Hindlimb muscle (tissue), 1 donor: Measurements from ENCODE around the gene ZGPAT. TPM values are rescaled to one million over a fixed set of nuclear protein-coding genes. Genes with fewer than 3 reads are reported as not detected.
A peak's percentile ranks its signal among the peaks of the same experiment; 100 is the strongest.

ENCODE experiments used
- DNase-seq: peaks from one replicate; pipeline ENCODE4 v3.0.0-alpha.2; 2013
- polyA plus RNA-seq: library from polyadenylated mRNA; unstranded; fragments of 120-200 nt; gene quantifications from one replicate; pipeline ENCODE4 v1.2.1, GENCODE V29; 2013; ENCODE audit not compliant: insufficient read length

The ZGPAT gene
- polyA plus RNA-seq, 1 donor, result 17.1 TPM

DNA sequence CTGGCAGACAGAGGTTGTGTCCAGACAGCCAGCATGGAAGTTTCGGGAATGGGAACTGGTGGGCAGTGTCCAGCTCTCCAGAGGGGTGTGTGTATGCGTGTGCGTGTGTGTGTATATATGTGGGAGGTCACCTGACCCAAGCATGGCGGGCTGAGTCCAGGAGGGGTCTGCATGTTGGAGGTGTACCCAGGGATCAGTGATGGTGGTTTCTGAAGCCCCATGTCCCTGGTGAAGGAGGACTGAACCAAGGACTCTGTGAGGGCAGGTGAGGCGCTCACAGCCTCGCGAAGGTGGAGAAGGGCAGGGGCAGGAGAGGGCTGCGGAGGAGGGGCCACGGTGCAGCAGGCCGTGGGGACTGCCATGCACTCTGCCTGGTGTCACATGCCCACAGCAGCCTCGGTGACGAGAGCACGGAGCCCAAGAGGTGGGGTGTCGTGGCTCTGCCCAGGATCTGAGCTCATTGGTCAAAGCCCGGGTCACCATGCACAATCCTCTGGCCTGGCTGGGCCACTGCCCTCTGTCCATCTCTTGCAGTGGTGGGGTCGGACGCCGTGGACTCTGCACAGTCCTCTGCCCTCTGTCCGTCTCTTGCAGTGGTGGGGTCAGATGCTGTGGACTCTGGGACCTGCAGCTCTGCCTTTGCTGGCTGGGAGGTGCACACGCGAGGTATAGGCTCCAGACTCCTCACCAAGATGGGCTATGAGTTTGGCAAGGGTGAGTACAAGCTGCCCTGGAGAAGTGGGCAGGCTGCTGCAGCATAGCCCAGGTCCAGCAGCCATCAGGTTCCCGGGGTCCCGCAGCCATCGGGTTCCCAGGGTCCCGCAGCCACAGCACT is 26.5 kb downstream of the ZGPAT start:
- DNase-seq, result no peak

DNA sequence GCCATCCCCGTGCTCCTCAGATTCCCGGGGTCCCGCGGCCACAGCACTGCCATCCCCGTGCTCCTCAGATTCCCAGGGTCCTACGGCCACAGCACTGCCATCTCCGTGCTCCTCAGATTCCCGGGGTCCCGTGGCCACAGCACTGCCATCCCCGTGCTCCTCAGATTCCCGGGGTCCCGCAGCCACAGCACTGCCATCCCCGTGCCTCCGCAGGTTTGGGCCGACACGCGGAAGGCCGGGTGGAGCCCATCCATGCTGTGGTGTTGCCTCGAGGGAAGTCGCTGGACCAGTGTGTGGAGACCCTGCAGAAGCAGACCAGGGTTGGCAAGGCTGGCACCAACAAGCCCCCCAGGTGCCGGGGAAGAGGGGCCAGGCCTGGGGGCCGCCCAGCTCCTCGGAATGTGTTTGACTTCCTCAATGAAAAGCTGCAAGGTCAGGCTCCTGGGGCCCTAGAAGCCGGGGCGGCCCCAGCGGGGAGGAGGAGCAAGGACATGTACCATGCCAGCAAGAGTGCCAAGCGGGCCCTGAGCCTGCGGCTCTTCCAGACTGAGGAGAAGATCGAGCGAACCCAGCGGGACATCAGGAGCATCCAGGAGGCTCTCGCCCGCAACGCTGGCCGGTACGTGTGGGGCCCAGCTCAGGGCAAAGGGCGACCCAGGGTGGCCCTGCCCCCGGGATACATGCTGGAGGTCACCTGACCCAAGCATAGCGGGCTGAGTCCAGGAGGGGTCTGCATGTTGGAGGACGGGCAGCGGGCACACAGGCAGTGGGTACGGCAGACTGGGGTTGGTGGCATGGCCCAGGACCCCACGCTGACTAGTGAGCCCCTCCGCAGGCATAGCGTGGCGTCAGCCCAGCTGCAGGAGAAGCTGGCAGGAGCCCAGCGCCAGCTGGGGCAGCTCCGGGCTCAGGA is 27.4 kb downstream of the ZGPAT start:
- no peak for DNase-seq

DNA sequence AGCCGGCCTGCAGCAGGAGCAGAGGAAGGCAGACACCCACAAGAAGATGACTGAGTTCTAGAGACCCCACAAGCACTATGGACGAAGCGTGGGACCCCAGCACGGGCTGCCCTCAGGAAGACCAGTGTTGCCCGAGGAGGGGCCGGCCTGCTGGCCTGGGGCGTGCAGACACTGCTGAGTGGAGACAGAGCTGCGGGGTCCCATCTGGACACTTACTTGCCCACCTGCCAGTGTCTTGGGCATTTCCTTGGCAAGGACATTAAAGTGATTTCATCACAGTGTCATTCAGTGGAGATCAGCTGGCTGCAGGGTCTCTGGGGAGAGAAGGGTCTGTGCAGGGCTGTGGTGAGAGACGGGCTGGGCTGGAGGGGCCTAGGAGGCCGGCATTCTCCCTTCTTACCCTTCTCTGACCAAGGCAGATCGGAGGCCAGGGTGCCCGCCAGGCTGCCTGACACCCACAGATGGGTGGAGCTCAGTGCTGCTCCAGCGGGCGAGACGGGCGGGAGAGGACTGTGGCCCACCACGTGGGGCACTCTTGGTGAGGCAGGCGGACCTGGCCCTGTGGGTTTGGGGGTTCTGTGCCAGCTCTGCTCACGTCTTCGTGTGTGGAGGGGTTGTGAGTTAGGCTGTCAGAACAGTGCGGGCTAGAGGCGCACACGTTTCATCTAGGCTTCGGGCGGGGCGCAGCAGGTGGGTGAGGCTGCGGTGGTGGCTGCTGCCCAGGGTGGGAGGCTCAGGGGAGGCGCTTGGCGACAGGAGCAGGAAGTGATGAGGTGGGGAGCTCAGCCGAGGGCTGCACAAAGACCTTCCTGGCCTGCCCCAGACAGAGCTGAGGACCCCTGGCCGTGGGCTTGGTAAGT is 28.2 kb downstream of the ZGPAT start, which contains the start of gene LIME1:
Gene LIME1 (plus strand): TSS at position 806 of the 860 bp plus-strand sequence. CDS start 886 bp downstream, outside the sequence.
- no peak for DNase-seq

DNA sequence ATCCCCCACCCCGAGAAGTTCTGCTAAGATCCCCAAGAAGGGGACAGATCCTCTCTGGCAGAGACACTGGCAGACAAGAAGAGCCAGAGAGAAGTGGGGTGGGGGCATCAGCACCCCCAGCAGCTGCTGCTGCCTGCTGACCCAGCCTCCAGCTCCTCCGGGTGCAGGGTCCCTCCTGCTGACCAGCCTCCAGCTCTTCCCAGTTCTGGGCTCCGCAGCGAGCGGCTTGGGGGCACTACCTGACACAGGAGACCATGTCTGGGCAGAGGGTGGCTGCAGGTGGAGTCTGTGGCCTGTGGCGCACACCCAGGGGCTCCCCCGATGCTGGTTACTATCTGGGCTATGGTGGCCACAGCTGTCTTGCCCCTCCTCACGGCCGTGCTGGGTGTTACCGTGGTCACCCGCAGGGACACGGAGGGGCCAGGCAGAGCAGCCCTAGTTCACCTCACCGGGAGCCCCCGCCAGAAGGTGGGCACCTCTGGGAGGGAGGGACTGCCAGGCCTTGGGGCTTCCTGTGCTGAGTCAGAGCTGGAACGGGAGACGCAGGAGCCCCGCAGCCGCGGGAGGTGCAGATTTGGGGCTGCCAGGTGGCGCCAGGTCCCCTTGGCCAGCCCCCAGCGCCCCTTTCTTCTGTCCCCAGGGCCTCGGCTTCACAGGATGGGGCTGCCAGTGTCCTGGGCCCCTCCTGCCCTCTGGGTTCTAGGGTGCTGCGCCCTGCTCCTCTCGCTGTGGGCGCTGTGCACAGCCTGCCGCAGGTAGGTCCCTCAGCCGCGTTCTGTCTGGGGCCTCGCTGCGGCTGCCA is 29.3 kb downstream of the ZGPAT start:
- no peak for DNase-seq

DNA sequence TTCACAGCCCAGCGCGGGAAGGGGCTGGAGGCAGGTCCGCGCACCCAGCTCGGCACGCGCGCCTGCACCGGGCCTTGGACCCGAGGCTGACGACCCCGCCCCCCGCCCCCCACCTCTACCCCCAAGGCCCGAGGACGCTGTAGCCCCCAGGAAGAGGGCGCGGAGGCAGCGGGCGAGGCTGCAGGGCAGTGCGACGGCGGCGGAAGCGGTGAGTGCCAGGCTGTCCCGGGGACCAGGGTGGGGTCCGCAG is 29.8 kb downstream of the ZGPAT start:
- no peak for DNase-seq

DNA sequence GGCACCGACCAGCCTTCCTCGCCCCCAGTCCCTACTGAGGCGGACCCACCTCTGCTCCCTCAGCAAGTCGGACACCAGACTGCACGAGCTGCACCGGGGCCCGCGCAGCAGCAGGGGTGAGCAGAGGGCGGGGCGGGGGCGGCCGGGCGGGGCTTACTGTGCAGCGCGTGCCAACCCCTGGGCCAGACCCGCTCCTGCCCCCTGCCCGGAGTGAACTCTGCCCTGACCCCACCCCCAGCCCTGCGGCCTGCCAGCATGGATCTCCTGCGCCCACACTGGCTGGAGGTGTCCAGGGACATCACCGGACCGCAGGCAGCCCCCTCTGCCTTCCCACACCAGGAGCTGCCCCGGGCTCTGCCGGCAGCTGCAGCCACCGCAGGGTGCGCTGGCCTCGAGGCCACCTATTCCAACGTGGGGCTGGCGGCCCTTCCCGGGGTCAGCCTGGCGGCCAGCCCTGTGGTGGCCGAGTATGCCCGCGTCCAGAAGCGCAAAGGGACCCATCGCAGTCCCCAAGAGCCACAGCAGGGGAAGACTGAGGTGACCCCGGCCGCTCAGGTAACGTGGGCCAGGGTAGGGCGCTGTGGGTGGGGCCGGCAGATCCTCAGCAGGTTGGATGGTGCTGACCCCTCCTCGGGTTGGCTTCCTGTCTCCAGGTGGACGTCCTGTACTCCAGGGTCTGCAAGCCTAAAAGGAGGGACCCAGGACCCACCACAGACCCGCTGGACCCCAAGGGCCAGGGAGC is 30.3 kb downstream of the ZGPAT start:
- DNase-seq, result no peak

DNA sequence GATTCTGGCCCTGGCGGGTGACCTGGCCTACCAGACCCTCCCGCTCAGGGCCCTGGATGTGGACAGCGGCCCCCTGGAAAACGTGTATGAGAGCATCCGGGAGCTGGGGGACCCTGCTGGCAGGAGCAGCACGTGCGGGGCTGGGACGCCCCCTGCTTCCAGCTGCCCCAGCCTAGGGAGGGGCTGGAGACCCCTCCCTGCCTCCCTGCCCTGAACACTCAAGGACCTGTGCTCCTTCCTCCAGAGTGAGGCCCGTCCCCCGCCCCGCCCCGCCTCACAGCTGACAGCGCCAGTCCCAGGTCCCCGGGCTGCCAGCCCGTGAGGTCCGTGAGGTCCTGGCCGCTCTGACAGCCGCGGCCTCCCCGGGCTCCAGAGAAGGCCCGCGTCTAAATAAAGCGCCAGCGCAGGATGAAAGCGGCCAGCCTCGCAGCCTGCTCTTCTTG is 30.9 kb downstream of the ZGPAT start:
- peak; percentile 65 for DNase-seq

DNA sequence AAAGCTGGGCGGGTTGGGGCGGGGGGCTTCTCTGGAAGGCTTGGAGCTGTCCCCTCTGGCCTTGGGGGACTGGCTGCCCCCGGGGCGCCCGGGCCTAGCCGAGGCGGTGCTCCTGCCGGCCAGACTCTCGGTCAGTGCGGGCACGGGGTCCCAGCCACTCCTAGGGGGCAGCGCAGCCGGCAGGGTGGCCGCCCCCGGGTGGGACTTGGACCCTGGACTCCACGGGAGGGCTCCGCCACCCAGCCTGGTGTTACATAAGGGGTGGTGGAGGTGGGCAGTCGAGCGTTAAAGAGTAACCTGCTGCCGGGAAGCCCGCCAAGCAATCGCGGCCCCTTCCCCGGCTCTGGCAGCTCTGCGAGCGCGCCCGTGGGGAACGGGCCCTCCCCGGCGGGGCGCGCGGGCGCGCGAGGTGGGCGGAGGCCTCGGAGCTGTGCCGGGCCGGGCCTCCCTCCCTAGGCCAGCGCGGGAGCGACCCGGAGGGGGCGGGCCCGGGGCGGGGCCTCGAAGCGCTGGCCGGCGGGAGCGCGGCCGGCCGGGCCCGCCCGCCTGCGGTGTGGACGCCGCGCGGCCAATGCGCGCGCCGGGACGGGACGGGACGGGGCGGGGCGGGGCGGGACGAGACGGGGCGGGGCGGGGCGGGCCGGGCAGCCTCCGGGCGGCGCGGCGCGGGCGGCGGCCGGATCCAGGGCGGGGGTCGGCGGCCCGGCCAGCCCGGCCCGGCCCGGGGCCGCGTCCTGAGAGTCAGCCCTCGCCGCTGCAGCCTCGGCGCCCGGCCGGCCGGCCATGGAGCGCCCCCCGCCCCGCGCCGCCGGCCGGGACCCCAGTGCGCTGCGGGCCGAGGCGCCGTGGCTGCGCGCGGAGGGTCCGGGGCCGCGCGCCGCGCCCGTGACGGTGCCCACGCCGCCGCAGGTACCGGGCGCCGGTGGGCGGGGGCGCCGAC is 31.6 kb downstream of the ZGPAT start, which contains the start of gene SLC2A4RG:
Gene SLC2A4RG (plus strand): TSS at position 647 of the 940 bp plus-strand sequence. CDS start 137 bp downstream, at position 784.
- DNase-seq, result peak; percentile 90

DNA sequence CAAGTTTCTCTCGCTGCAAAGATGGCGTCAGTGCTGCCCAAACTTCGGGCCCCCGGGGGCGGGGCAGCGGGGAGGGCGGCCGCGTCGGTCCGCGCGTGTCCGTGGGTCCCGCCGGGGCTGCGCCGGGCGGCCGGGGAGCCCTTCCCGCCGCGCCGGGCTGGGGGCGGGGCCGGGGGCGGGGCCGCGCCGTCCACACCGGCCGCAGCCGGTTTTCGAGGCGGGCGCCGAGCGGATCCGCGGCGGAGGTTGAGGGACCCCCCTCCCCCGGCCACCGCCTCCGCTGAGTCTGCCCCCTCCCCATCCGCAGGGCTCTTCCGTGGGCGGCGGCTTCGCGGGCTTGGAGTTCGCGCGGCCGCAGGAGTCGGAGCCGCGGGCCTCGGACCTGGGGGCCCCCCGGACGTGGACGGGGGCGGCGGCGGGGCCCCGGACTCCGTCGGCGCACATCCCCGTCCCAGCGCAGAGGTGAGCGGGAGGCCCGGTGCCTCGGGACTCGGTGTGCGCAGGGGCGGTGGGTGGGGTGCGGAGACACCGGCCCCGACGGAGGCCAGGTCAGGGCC is 32.3 kb downstream of the ZGPAT start:
- DNase-seq, result peak; percentile 68

DNA sequence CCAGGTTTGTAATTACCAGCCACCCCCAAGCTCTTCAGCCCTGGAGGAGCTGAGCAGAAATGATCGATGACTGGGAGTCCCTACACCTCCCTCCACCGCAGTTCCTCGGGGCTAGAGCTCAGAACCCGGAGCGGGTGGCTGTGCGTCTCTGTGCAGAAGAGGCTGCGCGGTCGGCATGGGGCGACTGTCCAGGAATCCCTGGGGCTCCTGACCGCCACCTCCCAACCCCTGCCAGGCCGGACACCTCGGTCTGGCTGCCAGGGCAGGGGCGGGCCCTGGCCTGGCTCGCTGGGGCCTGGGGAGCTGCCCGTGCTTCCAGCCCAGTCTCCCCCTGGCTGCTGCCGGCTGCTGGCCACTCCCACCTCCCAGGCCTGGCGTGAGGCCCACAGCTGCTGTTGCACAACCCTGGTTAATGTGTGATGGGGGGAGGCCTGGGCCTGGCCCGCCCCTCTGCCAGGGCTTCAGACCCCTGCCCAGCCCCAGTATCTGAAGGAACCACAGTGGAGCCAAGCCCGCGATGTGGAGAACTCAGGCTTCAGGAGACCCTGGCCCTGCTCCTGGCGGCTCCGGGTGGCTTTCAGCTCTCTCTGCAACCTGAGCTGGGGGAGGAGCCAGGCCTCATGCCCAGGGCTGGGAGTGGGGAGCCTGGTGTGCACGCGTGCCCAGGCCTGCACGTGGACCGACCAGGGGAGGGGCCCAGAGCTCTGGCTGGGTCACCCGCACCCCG is 33.0 kb downstream of the ZGPAT start:
- peak; percentile 95 for DNase-seq

DNA sequence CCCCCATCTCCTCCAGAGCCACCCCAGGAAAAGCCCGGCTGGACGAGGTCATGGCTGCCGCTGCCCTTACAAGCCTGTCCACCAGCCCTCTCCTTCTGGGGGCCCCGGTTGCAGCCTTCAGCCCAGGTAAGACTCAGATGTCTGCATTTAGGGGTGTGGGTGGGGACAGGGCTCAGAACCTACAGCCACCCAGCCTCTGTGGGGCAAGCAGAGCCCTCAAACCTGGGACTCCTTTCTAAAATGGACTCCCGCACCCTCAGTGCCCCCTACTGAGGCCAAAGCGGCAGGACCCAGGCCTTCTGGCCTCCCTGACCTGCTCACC is 33.5 kb downstream of the ZGPAT start:
- no peak for DNase-seq

DNA sequence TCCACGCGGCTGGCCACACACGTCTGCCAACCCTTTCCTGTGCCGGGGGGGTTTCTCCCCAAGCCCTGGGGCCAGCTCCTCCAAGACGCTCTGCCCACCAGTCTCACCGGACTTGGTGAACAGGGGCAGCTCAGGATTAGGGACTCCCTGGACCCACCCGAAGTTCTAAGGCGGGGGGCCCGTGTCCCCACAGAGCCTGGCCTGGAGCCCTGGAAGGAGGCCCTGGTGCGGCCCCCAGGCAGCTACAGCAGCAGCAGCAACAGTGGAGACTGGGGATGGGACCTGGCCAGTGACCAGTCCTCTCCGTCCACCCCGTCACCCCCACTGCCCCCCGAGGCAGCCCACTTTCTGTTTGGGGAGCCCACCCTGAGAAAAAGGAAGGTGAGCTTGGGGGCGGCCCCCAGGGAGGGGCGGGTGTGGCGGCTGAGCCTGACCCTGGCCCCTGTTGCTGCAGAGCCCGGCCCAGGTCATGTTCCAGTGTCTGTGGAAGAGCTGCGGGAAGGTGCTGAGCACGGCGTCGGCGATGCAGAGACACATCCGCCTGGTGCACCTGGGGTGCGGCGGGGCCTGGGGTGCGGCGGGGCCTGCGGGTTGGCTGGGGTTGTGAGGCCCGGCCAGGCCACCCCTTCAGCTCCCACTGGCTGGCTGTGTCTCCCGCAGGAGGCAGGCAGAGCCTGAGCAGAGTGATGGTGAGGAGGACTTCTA is 34.0 kb downstream of the ZGPAT start:
- no peak for DNase-seq

DNA sequence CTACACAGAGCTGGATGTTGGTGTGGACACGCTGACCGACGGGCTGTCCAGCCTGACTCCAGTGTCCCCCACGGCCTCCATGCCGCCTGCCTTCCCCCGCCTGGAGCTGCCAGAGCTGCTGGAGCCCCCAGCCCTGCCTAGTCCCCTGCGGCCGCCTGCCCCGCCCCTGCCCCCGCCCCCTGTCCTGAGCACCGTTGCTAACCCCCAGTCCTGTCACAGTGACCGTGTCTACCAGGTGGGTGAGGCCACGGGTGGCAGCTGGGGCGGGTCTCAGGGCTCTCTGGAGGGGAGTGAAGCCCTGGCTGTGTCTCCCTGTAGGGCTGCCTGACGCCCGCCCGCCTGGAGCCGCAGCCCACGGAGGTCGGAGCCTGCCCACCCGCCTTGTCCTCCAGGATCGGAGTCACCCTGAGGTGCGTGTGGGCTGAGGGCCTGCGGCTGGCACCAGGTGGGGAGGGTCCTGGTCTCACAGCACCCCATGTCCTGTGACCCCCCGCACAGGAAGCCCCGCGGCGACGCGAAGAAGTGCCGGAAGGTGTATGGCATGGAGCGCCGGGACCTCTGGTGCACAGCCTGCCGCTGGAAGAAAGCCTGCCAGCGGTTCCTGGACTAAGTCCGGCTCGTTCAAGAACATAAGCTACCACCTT is 34.7 kb downstream of the ZGPAT start:
- DNase-seq, result no peak

DNA sequence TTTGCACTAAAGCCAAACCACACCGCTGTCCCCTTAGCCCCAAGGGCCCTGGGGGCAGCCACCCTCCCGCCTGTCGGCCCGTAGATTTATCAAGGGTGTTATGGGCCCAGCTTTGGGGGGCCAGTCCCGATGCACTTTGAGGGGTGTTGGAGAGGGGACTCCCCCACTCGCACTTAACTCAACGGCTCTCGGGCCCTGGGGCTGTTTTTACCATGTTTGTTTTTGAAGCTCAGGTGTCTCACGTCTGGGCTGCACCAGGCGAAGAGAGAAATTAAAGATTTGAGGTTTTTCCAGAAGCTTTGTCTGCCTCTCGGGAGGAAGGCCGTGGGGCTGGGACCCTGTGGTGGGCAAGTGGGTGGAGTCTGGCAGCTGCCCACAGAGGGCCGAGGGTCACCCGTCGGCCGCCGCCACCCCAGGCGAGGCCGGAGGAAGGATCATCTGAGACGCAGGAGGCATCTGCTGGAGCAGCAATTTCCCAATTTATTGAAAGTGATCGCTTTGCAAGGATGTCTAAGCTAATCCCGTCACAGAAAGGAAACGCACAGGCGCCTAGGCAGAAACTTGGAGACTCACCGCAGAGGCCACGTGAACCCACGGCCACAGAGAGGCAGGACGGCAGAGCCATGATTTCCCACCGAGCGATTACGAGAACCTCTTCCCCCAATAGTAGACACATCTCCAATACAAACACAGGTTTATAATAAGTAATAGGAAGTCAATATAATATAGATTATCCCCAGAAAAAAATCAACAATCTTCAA is 35.6 kb downstream of the ZGPAT start:
- no peak for DNase-seq

DNA sequence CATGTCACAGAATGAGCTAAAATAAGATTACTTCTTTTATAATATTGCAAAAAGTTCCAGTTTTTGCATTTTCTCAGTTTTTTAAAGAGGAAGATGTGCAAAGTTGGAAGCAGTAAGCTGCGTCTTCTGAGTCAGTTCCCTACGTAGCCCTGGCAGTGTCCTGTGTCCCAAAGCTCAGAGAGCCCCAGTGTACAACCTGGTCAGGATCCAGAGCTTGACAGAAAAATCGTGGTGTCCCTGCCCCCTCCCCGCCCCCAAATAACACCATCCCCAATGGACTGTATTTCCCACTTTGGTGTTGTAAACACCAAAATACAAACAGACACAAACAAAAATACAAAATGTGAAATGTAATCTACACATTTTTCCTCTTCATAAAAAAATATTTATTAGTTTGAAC is 36.3 kb downstream of the ZGPAT start:
- DNase-seq, result no peak

DNA sequence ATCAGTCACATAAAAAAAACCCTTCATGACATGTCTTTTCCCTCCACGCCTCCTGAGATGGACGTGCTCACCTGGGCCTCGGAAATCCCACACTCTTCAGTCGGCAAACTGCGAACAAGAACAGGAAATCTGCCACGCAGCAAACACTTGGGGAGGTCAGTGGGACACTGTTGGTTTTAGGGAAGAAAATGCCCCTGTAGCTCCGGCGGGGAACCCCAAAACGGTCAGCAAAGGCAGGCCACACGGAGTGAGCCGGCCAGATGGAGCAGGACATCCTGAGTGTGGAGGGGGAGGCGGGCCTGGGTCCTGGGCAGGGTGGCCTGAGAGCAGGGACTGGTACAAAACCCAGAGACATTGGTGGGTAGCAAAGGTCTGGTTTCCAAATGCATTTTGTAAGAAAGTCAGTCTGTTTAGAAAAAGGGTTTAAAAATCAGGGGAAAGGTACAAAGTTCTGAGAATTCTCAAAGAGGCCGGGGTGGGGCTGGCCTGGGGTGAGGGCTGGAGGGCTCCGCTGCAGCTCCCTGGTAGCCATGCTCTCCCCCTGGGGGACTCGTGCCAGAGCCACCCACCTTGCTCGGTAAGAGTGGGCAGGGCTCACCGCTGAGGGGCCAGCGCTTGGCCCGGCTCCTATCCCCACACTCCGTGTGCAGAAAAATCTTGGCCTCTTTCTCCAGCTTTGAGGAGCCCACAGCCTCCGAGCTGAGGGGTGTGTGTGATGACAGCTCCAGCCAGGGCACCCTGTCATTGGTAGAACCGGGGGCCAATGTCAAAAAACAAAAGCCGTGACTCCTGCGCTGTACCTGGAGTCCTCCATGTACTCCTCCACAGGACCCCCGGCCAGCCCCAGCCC is 37.0 kb downstream of the ZGPAT start:
- DNase-seq, result no peak
